SK-N-SH treated with all-trans-retinoic acid at 6 μM for 48 hours (cell line): ENCODE measurements around the gene RUSC2.

Experiments
- ATAC-seq: fragments of 200-7000 bp; cut with Tn5 transposase; 3 replicates; pipeline ENCODE4 v1.9.1; 2020; ENCODE audit warnings: mild to moderate bottlenecking, moderate library complexity
- ARNTL ChIP-seq: fragments of 450-650 bp; formaldehyde crosslinking; IDR thresholded peaks from 2 replicates; pipeline ENCODE4 v1.5.0; 2020; ENCODE audit warnings: low read depth, mild to moderate bottlenecking, moderate library complexity, borderline replicate concordance
- BACH2 ChIP-seq: fragments of 250-450 bp; sonication (Bioruptor Pico); IDR thresholded peaks from 2 replicates; pipeline ENCODE4 v1.9.0; 2021; ENCODE audit warnings: mild to moderate bottlenecking, borderline replicate concordance
- CREB5 ChIP-seq: fragments of 250-450 bp; sonication (Bioruptor Pico); IDR thresholded peaks from 2 replicates; pipeline ENCODE4 v1.5.1; 2020; ENCODE audit warnings: low read depth, mild to moderate bottlenecking, moderate library complexity
- CSDC2 ChIP-seq: fragments of 250-450 bp; sonication (Bioruptor Pico); IDR thresholded peaks from 2 replicates; pipeline ENCODE4 v1.5.0; 2020; ENCODE audit warnings: mild to moderate bottlenecking, moderate library complexity
- ESRRG ChIP-seq: fragments of 250-450 bp; sonication (Bioruptor Pico); IDR thresholded peaks from 2 replicates; pipeline ENCODE4 v1.6.1; 2021; ENCODE audit warnings: mild to moderate bottlenecking
- ISL1 ChIP-seq: fragments of 250-450 bp; sonication (Bioruptor Pico); IDR thresholded peaks from 2 replicates; pipeline ENCODE4 v2.1.2; 2022; ENCODE audit warnings: mild to moderate bottlenecking, moderate library complexity
- OSR1 ChIP-seq: fragments of 250-450 bp; sonication (Bioruptor Pico); IDR thresholded peaks from 2 replicates; pipeline ENCODE4 v1.8.0; 2022; ENCODE audit warnings: moderate library complexity, mild to moderate bottlenecking, inconsistent platforms
- POU6F1 ChIP-seq: fragments of 250-450 bp; sonication (Bioruptor Pico); IDR thresholded peaks from 2 replicates; pipeline ENCODE4 v1.8.0; 2021; ENCODE audit warnings: low read depth, mild to moderate bottlenecking, moderate library complexity, borderline replicate concordance
- SNAI2 ChIP-seq: fragments of 250-450 bp; sonication (Bioruptor Pico); IDR thresholded peaks from 2 replicates; pipeline ENCODE4 v1.5.0; 2020; ENCODE audit warnings: mild to moderate bottlenecking, moderate library complexity
- TCF4 ChIP-seq: fragments of 250-450 bp; sonication (Bioruptor Pico); IDR thresholded peaks from 2 replicates; pipeline ENCODE4 v1.8.0; 2021; ENCODE audit warnings: mild to moderate bottlenecking, moderate library complexity, borderline replicate concordance
- ZC3H10 ChIP-seq: fragments of 250-450 bp; sonication (Bioruptor Pico); IDR thresholded peaks from 2 replicates; pipeline ENCODE4 v1.5.1; 2021; ENCODE audit warnings: mild to moderate bottlenecking, moderate library complexity
- ZFP3 ChIP-seq: fragments of 250-450 bp; sonication (Bioruptor Pico); IDR thresholded peaks from 2 replicates; pipeline ENCODE4 v1.5.0; 2020; ENCODE audit warnings: mild to moderate bottlenecking, moderate library complexity
- ZFP30 ChIP-seq: fragments of 450-650 bp; formaldehyde crosslinking; IDR thresholded peaks from 2 replicates; pipeline ENCODE4 v1.5.0; 2022; ENCODE audit warnings: mild to moderate bottlenecking, moderate library complexity
- ZNF565 ChIP-seq: fragments of 450-650 bp; formaldehyde crosslinking; conservative IDR thresholded peaks from 2 replicates; pipeline ENCODE4 v1.5.0; 2020; ENCODE audit warnings: low read depth, mild to moderate bottlenecking, moderate library complexity
- ZNF70 ChIP-seq: fragments of 450-650 bp; formaldehyde crosslinking; IDR thresholded peaks from 2 replicates; pipeline ENCODE4 v1.5.0; 2020; ENCODE audit warnings: mild to moderate bottlenecking, moderate library complexity
- TF ChIP-seq, protein P1 (sequence below): fragments of 250-450 bp; sonication (Bioruptor Pico); IDR thresholded peaks from 2 replicates; pipeline ENCODE4 v1.8.0; 2020; ENCODE audit warnings: mild to moderate bottlenecking, moderate library complexity, borderline replicate concordance
- TF ChIP-seq, protein P2 (sequence below): fragments of 250-450 bp; sonication (Bioruptor Pico); IDR thresholded peaks from 2 replicates; pipeline ENCODE4 v1.5.0; 2020; ENCODE audit warnings: mild to moderate bottlenecking, moderate library complexity

Gene RUSC2

DNA sequence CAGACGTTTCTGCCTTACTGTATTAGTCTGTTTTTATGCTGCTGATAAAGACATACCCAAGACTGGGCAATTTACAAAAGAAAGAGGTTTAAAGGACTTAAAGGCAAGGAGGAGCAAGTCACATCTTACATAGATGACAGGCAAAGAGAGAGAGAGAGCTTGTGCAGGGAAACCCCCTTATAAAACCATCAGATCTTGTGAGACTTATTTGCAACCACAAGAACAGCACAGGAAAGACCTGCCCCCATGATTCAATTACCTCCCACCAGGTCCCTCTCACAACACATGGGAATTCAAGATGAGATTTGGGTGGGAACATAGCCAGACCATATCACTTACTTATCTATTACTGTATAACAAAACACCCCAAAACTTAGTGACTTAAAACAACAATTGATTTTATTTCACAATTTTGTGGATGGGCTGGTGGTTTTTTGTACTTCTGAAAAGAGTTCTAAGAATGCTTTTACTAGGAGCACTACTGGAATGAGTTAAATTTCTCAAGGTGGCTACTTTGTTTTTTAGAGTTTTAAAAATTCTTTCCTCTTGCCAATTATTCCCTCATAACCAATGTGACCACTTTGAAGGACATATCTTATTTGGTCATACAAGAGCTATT is 10.3 kb downstream of the RUSC2 start:
- no peak for TF ChIP-seq ZC3H10 (CRISPR knock-in tag)
- no peak for TF ChIP-seq OSR1 (CRISPR knock-in tag)
- no peak for TF ChIP-seq CSDC2 (CRISPR knock-in tag)
- no peak for ATAC-seq

DNA sequence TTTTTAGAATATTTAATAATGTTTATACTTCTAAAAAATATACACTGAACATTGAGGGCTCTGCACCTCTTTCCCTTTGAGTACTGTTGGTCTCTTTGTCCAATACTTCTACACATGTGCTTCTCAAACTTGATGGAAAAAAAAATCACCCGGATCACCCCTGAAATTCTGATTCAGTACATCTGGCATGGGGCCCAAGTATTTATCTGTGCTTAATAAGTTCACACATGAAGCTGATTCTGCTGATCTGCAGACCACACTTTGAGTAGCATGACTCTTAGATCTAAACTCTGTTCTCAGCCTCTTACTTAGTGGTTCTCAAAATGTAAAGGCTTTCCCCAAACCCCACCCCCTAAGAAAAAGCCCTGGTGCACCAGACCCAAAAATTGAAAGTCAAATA is 12.0 kb downstream of the RUSC2 start:
- ATAC-seq, result no peak
- TF ChIP-seq ZFP3 (CRISPR knock-in tag), result no peak
- TF ChIP-seq, all 23 proteins: peak for 0

DNA sequence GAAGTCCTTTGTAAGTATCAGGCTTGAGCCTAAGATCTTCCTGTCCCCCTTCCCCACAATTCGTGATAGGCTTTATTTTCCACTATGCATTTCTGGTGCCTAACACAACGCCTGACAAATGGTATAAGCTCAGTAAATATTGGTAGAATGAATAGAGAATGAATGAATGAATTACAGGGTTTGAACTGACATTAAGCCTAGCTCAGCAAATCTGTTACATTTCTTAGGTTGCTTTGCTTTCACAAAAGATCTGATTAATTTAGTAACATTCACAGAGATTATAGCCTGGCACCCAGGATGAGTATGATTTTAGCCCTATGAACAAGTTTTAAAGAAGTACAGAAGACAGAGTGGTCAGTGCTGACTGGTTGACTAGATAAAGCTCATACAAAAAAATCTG is 16.4 kb downstream of the RUSC2 start:
- TF ChIP-seq ZNF565 (CRISPR knock-in tag) (no peak), ARNTL (CRISPR knock-in tag) (no peak), BACH2 (no peak), ZC3H10 (CRISPR knock-in tag) (no peak), TCF4 (CRISPR knock-in tag) (no peak), SNAI2 (CRISPR knock-in tag) (no peak), CSDC2 (CRISPR knock-in tag) (no peak)
- TF ChIP-seq, protein P1, sequence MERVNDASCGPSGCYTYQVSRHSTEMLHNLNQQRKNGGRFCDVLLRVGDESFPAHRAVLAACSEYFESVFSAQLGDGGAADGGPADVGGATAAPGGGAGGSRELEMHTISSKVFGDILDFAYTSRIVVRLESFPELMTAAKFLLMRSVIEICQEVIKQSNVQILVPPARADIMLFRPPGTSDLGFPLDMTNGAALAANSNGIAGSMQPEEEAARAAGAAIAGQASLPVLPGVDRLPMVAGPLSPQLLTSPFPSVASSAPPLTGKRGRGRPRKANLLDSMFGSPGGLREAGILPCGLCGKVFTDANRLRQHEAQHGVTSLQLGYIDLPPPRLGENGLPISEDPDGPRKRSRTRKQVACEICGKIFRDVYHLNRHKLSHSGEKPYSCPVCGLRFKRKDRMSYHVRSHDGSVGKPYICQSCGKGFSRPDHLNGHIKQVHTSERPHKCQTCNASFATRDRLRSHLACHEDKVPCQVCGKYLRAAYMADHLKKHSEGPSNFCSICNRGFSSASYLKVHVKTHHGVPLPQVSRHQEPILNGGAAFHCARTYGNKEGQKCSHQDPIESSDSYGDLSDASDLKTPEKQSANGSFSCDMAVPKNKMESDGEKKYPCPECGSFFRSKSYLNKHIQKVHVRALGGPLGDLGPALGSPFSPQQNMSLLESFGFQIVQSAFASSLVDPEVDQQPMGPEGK, result no peak
- no peak for ATAC-seq

GRCh38 chr9:35508069-35508468 is 18.2 kb downstream of the RUSC2 start:
- no peak for ATAC-seq

More at GRCh38 chr9:35508069-35508468, 18.2 kb downstream of the RUSC2 start:
- TF ChIP-seq, protein P2, sequence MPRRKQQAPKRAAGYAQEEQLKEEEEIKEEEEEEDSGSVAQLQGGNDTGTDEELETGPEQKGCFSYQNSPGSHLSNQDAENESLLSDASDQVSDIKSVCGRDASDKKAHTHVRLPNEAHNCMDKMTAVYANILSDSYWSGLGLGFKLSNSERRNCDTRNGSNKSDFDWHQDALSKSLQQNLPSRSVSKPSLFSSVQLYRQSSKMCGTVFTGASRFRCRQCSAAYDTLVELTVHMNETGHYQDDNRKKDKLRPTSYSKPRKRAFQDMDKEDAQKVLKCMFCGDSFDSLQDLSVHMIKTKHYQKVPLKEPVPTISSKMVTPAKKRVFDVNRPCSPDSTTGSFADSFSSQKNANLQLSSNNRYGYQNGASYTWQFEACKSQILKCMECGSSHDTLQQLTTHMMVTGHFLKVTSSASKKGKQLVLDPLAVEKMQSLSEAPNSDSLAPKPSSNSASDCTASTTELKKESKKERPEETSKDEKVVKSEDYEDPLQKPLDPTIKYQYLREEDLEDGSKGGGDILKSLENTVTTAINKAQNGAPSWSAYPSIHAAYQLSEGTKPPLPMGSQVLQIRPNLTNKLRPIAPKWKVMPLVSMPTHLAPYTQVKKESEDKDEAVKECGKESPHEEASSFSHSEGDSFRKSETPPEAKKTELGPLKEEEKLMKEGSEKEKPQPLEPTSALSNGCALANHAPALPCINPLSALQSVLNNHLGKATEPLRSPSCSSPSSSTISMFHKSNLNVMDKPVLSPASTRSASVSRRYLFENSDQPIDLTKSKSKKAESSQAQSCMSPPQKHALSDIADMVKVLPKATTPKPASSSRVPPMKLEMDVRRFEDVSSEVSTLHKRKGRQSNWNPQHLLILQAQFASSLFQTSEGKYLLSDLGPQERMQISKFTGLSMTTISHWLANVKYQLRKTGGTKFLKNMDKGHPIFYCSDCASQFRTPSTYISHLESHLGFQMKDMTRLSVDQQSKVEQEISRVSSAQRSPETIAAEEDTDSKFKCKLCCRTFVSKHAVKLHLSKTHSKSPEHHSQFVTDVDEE (CRISPR knock-in tag), result no peak
- no peak for TF ChIP-seq ESRRG
- TF ChIP-seq ZC3H10 (CRISPR knock-in tag), result no peak
- no peak for TF ChIP-seq ISL1 (CRISPR knock-in tag)
- no peak for TF ChIP-seq ZFP30 (CRISPR knock-in tag)
- no peak for TF ChIP-seq POU6F1 (CRISPR knock-in tag)
- TF ChIP-seq ZNF70, result no peak
- TF ChIP-seq, protein P1, result no peak
- no peak for TF ChIP-seq TCF4 (CRISPR knock-in tag)
- TF ChIP-seq CSDC2 (CRISPR knock-in tag), result no peak
- no peak for TF ChIP-seq CREB5 (CRISPR knock-in tag)
- no peak for TF ChIP-seq BACH2
- no peak for TF ChIP-seq ARNTL (CRISPR knock-in tag)
- TF ChIP-seq, all 23 proteins: peak for 0
